ENCODE data around the gene TCOF1. TPM values are rescaled to one million over a fixed set of nuclear protein-coding genes. Genes with fewer than 3 reads are reported as not detected.

Gene TCOF1
- total and polyA plus RNA-seq, 3 donors from 2014 or later: 22.9 to 52.8 (median 46.6) TPM

DNA sequence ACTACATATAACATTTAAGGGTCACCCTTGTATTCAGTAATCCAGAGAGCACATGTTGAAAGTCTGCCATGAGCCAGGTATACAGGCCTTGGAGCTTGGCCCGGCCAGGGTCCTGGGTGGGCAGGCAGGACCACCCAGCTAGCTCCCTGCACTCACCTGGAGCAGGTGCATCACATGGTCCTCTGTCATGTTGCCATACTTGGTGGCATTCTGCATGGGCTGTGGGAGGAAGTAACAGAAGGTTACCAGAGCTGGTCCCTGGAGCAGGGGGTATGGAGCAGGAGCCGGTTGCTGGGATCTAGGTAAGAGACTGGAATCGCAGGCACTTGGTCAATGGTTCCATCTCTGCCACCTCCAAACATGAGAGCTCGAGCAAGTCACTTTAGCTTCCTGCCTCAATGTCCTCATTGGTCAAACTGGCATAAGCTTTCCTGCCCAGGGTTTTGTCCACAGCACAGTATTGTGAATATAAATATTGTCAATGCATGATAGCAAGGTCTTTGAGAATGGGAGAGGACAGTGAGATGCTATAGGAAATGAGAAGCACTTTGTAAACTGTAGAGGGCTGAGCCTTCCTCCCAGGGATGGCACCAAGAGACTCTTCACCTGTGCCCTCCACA is 48.7 kb downstream of the TCOF1 start:
- TF ChIP-seq CTCF (IDR thresholded peaks at IDR 0.05) (no peak), POLR2A (IDR thresholded peaks at IDR 0.05) (no peak)
- no peaks in the 10 kb centered on the region for H3K36me3 ChIP-seq (ENCODE audit: low read depth, missing control alignments)
- WGBS, 2 donors: 84 to 85% methylated on average over 3 to 4 of the region's 4 CpGs
- peaks cover 5% of the 10 kb centered on the region for H3K4me1 ChIP-seq
- no peaks in the 10 kb centered on the region for H3K27me3 ChIP-seq
- no peak for DNase-seq
- intact Hi-C loops (cut with DNase I; ENCODE audit: low total_unique reads): no loop called here
- H3K27ac ChIP-seq: no peak overlapping the region
- no peak overlapping the region for H3K4me3 ChIP-seq
- no peaks in the 10 kb centered on the region for H3K9me3 ChIP-seq

DNA sequence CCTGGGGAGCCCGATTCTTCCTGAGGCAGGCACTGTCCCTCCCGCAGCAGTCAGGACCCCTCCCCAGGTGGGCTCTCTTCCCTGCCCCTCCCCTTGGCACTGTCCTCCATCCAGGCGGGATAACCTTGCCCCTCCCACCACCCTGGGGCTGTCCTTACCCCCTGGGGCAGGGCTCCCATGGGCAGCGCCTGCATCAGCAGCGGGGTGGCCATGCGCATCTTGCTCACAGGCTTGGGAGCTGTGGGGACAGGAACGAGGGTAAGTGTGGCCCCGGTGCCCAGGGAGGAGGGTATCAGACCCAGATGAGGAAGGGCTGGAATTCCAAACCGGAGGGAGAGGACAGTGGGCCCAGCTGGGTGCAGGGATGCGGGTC is 49.2 kb downstream of the TCOF1 start:
- Histone ChIP-seq H3K4me1 (peaks cover 5% of the 10 kb centered on the region), H3K4me3 (no peak overlapping the region), H3K27ac (no peak overlapping the region)

DNA sequence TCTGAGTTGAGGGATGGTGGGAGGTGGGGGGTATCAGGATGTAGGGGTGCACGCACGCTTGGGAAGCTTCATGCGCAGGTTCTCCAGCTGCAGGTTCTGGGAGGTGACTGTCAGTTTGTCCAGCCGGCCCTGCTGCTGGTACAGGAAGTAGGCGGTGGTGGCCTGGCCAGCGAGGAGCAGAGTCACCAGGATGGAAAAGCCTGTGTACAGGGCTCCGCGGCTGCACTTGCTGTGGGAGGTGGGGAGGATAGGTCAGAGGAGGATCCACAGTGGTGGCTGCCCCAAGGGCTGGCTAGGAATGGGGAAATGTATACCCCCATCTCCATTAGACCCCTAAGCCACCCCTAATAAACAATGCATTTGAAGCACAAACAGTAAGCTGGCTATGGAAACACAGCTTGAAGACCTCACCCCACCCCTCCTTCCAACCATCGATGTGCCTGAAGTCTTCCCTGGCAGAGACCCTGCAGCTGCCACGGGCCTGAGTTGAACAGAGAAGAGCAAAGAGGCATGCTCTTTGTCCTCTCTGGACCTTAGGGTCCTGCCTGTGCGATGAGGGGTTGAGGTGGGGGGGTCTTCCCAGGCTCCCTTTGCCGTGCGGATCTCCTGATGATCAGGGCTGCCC is 49.7 kb downstream of the TCOF1 start:
- no peaks in the 10 kb centered on the region for H3K9me3 ChIP-seq
- 84 to 86% methylated on average over 7 to 13 of the region's 13 CpGs for WGBS, 2 donors
- no peaks in the 10 kb centered on the region for H3K36me3 ChIP-seq (ENCODE audit: low read depth, missing control alignments)
- peaks cover 8% of the 10 kb centered on the region for H3K4me1 ChIP-seq
- no peaks in the 10 kb centered on the region for H3K27me3 ChIP-seq
- H3K4me3 ChIP-seq: no peak overlapping the region
- no peak overlapping the region for H3K27ac ChIP-seq
- no peak for DNase-seq
- intact Hi-C loops (cut with DNase I; ENCODE audit: low total_unique reads): no loop called here
- no peak for TF ChIP-seq CTCF (IDR thresholded peaks at IDR 0.05)
- TF ChIP-seq POLR2A (IDR thresholded peaks at IDR 0.05): no peak

More for the DNA sequence above, 49.2 kb downstream of the TCOF1 start:
- no peaks in the 10 kb centered on the region for H3K36me3 ChIP-seq (ENCODE audit: low read depth, missing control alignments)
- no peaks in the 10 kb centered on the region for H3K9me3 ChIP-seq
- intact Hi-C loops (cut with DNase I; ENCODE audit: low total_unique reads): no loop called here
- TF ChIP-seq POLR2A (IDR thresholded peaks at IDR 0.05) (no peak), CTCF (IDR thresholded peaks at IDR 0.05) (no peak)
- WGBS, 2 donors: 79 to 90% methylated on average over 10 of the region's 10 CpGs
- H3K27me3 ChIP-seq: no peaks in the 10 kb centered on the region
- no peak for DNase-seq

DNA sequence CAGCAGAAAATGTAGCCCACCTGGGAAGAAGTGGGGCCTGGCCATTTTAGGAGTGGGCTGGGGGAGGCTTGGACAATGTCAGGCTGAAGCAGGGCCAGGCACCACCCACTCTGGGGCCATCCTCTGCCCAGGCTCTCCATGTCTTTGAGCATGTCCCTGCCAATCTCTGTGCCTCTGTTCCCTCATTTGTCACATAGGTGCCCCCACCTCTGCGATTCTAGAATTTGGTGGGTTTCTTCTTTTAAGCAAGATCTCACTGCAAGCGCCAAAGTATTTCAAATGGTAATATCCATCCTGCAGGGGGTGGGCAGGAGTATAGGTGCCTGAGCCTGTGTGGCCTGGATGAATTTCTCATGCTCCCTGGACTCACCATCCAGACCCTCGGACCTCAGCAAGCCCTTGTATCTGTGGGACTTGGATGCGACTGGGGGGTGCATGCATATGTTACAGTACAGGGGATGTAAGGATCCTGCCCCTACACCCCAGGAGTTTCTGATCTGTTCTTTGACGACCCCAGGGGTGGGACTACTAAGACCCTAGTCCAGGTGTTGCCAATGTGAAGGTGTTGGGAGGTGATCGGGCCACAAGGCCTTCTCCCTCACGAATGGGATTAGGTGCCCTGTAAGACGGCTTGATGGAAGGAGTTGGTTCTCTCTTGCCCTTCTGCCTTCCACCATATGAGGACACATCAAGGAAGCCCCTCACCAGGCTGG is 50.9 kb downstream of the TCOF1 start:
- Histone ChIP-seq H3K9me3 (no peaks in the 10 kb centered on the region), H3K4me3 (no peak overlapping the region), H3K27me3 (no peaks in the 10 kb centered on the region), H3K27ac (no peak overlapping the region), H3K36me3 (ENCODE audit: low read depth, missing control alignments) (no peaks in the 10 kb centered on the region), H3K4me1 (peaks cover 11% of the 10 kb centered on the region)
- no peak for TF ChIP-seq CTCF (IDR thresholded peaks at IDR 0.05)
- TF ChIP-seq POLR2A (IDR thresholded peaks at IDR 0.05): no peak
- intact Hi-C loops (cut with DNase I; ENCODE audit: low total_unique reads): no loop called here
- no peak for DNase-seq
- WGBS, 2 donors: 90 to 92% methylated on average over 8 of the region's 8 CpGs
